Lower leg skin (tissue), 4 donors: ENCODE measurements around the gene SP6. TPM values are rescaled to one million over a fixed set of nuclear protein-coding genes. Genes with fewer than 3 reads are reported as not detected.
A peak's percentile ranks its signal among the peaks of the same experiment; 100 is the strongest.

Experiments
- DNase-seq, 2 donors: peaks; one replicate each; pipeline ENCODE4 v3.0.0-alpha.2; 2019; ENCODE audit warnings: low spot score in 2 of 2
- H3K4me3 ChIP-seq: fragments of 200-600 bp; sonication (generic); 2 replicates; pipeline ENCODE4 v1.5.1; 2017; ENCODE audit warnings: mild to moderate bottlenecking, low read depth; ENCODE audit not compliant: poor library complexity, severe bottlenecking
- POLR2A ChIP-seq, 2 donors: fragments of 450-650 bp; IDR thresholded peaks; one replicate each; pipeline ENCODE4 v1.6.1; 2016 to 2017; ENCODE audit warnings: antibody characterized with exemption in 2 of 2, mild to moderate bottlenecking in 1 of 2, moderate library complexity in 1 of 2
- WGBS, 2 donors: methylation state at CpG; one replicate each; pipeline ENCODE4 v1.1.5; 2018; 5-methylcytosine and 5-hydroxymethylcytosine counted together
- intact Hi-C: fragments of 100-400 bp; cut with DNase I; formaldehyde crosslinking; loops from one replicate; pipeline ENCODE4 v1.15.0; 2023; ENCODE audit warnings: low total_unique reads
- total RNA-seq, 4 donors: library from RNA; depleted of rRNA; stranded (reverse); fragments of >200 nt; gene quantifications; one replicate each; pipeline ENCODE4 v1.1.0, GENCODE V29; 2016
- TF ChIP-seq, protein P1 (sequence below), 3 donors: fragments of 450-650 bp; IDR thresholded peaks; one replicate each; pipeline ENCODE4 v1.5.1; 2016; ENCODE audit warnings: antibody characterized with exemption in 3 of 3, mild to moderate bottlenecking in 3 of 3, moderate library complexity in 2 of 3

SP6 gene
- total RNA-seq, 4 donors from 2014 or later = 21.9 to 29.9 (median 24.7) TPM

DNA sequence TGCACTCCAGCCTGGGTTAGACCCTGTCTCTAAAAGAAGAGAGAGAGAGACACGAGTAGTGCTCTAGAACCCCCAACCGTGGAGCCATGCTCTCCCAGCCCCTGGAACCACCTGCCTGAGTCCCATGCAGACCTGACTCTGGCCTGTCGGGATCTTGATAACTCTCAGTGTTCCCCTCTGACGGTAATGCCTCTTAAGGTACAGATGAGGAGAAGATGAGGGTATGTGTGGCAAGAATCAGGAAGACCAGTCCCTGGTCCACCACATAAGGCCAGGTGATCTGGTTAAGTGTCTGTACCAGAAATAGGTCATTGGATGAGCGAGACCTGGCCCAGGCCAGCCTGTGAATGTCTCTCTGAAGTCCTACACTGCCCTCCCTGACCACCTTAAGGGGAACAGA, 47.8 kb downstream of the SP6 start:
- intact Hi-C loops = no loop called here
- TF ChIP-seq, protein P1, sequence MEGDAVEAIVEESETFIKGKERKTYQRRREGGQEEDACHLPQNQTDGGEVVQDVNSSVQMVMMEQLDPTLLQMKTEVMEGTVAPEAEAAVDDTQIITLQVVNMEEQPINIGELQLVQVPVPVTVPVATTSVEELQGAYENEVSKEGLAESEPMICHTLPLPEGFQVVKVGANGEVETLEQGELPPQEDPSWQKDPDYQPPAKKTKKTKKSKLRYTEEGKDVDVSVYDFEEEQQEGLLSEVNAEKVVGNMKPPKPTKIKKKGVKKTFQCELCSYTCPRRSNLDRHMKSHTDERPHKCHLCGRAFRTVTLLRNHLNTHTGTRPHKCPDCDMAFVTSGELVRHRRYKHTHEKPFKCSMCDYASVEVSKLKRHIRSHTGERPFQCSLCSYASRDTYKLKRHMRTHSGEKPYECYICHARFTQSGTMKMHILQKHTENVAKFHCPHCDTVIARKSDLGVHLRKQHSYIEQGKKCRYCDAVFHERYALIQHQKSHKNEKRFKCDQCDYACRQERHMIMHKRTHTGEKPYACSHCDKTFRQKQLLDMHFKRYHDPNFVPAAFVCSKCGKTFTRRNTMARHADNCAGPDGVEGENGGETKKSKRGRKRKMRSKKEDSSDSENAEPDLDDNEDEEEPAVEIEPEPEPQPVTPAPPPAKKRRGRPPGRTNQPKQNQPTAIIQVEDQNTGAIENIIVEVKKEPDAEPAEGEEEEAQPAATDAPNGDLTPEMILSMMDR (IDR thresholded peaks at IDR 0.05) = no peak
- no peak for TF ChIP-seq POLR2A (IDR thresholded peaks at IDR 0.05)
- DNase-seq = peak in 1 of 2 donors; percentile 32
- 55 to 74% methylated on average over 5 of the region's 5 CpGs for WGBS, 2 donors
- no peak overlapping the region for H3K4me3 ChIP-seq

DNA sequence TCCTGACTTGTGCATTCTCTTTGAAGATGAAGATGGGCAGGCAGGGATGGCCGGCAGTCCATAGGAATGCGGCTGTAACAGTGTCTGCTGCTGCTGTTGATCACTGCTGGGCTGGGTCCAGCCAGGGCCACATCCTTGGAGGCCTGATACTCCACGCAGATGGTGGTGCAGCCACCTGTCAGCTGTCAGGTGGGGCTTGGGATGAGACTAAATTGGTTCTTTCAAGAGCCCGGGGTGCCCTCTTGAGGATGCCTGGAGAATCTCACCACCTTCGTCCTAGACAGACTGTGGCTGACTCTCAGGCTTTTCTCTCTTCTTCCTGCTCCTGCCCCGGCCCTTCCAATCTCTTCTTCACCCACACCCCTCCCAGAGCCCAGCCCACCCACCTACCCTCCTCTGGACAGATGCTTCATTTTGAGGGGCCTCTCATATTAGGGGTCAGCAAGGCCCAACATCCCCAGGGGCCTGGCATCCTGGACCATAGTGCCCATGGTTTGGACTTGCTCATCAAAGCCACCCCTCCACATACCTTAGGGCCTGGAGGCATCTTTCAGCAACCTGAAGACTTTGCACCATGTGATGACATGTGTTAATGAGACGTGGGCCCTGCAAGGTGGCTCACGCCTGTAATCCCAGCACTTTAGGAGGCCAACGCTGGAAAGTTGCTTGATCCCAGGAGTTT, 48.5 kb downstream of the SP6 start:
- intact Hi-C loops = no loop called here
- peak in 1 of 2 donors; percentile 82 for DNase-seq
- 31 to 32% methylated on average over 9 of the region's 9 CpGs for WGBS, 2 donors
- no peak overlapping the region for H3K4me3 ChIP-seq
- TF ChIP-seq, protein P1 (IDR thresholded peaks at IDR 0.05) = no peak
- TF ChIP-seq POLR2A (IDR thresholded peaks at IDR 0.05) = no peak

DNA sequence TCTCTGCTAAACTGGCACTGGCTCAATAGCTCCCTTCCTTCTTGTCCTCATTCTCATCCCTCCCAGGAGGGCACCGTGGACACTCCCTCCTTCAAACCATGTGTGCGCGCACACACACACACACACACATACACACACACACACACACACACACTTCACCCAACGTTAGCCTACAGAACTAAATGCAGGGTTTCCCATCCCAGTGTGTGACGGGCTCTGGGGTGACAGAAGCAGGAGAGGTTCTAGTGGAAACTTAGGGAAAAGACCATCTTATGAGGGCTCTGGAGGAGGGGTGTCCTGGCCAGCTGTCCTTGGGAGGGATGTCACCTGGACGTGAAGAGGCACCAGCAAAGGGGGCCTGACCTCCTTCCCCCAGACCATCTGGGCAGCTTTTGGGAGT, 49.1 kb downstream of the SP6 start:
- peak in 1 of 2 donors; percentile 49 for DNase-seq
- 46 to 56% methylated on average over 6 of the region's 6 CpGs for WGBS, 2 donors

DNA sequence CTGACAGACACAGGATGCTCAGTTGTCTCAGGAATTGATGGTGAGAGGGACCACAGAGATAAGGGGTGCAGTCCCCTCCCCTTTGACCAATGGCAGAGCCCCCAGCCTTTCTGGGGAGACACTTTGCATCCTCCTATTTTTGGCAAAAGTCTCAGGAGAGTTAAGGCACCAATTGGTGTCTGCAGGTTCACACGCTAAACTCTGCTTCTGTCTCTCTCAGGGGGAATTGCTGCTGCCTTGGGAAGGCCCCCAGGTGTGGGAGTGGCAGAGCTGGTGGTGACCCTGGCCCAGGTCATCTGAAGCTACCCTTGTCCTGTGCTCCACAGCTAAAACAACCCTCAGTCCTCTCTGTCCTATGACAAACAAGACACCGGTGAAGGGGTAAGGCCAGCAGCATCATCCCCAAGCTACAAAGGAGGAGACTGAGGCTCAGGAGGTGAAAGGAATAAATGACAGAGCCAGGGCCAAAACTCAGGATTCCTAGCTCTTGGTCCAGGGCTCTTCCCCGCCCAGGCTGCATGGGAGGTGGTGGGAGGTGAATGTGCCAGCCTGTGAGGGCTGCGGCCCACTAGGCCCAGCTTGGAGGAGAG, 49.7 kb downstream of the SP6 start:
- intact Hi-C loops = no loop called here
- H3K4me3 ChIP-seq = no peak overlapping the region
- no peak for TF ChIP-seq POLR2A (IDR thresholded peaks at IDR 0.05)
- TF ChIP-seq, protein P1 (IDR thresholded peaks at IDR 0.05) = no peak
- peak in 1 of 2 donors; percentile 49 for DNase-seq
- 84 to 87% methylated on average over 4 of the region's 4 CpGs for WGBS, 2 donors

More for the DNA sequence above, 49.1 kb downstream of the SP6 start:
- TF ChIP-seq POLR2A (IDR thresholded peaks at IDR 0.05) = no peak
- TF ChIP-seq, protein P1 (IDR thresholded peaks at IDR 0.05) = no peak
- H3K4me3 ChIP-seq = no peak overlapping the region
- intact Hi-C loops = no loop called here

DNA sequence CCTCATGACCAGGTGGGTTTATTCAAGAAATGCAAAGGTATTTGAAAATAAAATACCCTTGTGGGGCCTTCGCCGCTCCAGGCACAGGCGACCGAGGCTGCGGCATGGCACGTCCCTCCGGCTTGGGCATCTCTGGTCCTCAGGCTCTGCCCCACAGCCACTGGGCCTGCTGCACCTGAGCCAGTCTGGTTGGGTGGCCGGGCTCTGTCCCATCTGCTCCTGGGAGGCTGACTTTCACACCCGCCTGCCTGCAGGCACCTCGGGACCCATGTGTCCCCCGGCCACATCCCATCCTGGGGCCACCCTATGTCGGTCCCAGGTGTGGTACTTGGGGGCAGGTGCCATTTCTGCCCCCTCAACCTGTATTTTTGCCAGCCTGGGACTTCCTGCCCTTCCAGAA, 50.3 kb downstream of the SP6 start:
- intact Hi-C loops = no loop called here
- peak in 1 of 2 donors; percentile 70 for DNase-seq
- TF ChIP-seq, protein P1 (IDR thresholded peaks at IDR 0.05) = no peak
- TF ChIP-seq POLR2A (IDR thresholded peaks at IDR 0.05) = no peak
- WGBS, 2 donors = 76 to 82% methylated on average over 12 of the region's 12 CpGs
- H3K4me3 ChIP-seq = no peak overlapping the region
